Spleen (tissue), 7 donors: ENCODE measurements around the gene KIAA2012.

Source experiments
- POLR2A ChIP-seq, 3 donors: fragments of 450-650 bp; IDR thresholded peaks; one replicate each; pipeline ENCODE4 v1.5.1; 2017; ENCODE audit warnings: antibody characterized with exemption in 3 of 3, mild to moderate bottlenecking in 1 of 3
- TF ChIP-seq, protein P1 (sequence below), 11 experiments: fragments of 200-600 bp in 7 of 11; fragments of 450-650 bp in 4 of 11; sonication (generic) in 4 of 11; IDR thresholded peaks in 8 of 11; conservative IDR thresholded peaks in 3 of 11; 1 replicate in 7 of 11; 2 replicates in 4 of 11; pipeline versions ENCODE4 v1.4.0 to v1.8.0; 2016 to 2021; ENCODE audit warnings: antibody characterized with exemption in 11 of 11, inconsistent platforms in 4 of 11, mild to moderate bottlenecking in 1 of 11
- donor health status: DM: no; HTN: no; CAD: no; lungs with moderate emphysema.
- donor health status: DM: no; HTN: no; CAD: no.
- donor health status: DM: no; HTN: no; CAD: no.

DNA sequence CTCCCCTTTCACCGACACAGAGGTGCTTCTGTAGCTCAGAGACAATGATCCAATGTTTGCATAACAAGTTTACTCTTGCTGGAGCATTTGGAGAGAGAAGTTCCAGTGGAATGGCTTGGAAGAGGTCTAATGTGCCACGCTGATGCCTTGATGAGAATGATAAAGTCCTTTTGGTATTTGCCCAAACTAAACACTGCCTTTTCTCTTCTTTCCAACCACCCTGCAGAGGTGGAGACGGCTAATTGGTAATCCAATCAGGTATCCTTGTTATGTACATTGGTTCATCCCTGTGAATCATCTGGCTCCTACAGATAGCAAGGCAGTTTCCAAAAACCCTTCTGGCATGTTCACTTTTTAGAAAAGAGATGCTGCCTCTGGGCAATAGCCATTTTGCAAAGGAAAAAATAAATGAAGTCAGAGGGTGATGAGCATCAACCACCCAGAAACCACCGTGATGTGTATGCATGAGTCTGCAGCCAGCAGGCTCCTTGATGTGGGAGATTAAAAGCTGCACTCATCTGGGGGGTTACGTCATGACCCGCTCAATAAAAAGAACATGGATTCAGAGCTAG lies 40.6 kb downstream of the KIAA2012 start:
- no peak for TF ChIP-seq POLR2A (IDR thresholded peaks at IDR 0.05)
- TF ChIP-seq, protein P1, sequence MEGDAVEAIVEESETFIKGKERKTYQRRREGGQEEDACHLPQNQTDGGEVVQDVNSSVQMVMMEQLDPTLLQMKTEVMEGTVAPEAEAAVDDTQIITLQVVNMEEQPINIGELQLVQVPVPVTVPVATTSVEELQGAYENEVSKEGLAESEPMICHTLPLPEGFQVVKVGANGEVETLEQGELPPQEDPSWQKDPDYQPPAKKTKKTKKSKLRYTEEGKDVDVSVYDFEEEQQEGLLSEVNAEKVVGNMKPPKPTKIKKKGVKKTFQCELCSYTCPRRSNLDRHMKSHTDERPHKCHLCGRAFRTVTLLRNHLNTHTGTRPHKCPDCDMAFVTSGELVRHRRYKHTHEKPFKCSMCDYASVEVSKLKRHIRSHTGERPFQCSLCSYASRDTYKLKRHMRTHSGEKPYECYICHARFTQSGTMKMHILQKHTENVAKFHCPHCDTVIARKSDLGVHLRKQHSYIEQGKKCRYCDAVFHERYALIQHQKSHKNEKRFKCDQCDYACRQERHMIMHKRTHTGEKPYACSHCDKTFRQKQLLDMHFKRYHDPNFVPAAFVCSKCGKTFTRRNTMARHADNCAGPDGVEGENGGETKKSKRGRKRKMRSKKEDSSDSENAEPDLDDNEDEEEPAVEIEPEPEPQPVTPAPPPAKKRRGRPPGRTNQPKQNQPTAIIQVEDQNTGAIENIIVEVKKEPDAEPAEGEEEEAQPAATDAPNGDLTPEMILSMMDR (IDR thresholded peaks at IDR 0.05 in 8 of 11, conservative IDR thresholded peaks at IDR 0.05 in 3 of 11) = no peak
